GM19455 (cell line): Measurements from ENCODE around the gene HBA1.
"Not testable (repeated sequence)": the region's sequence is repeated elsewhere in the genome, so short reads cannot be mapped to it uniquely, and the experiment has no call there.

Experiments
- ATAC-seq: cut with Tn5 transposase; IDR thresholded peaks from one replicate; pipeline ENCODE4 v1.9.1; 2021; ENCODE audit not compliant: unreplicated experiment

The HBA1 gene

GRCh38 chr16:176477-177382 lies at the start of gene HBA1:
TSS of gene HBA1 (plus strand) at chr16:176680. CDS start at chr16:176717, 37 bp downstream.
- not testable (repeated sequence) for ATAC-seq

- ATAC-seq: no peak
Observed at GRCh38 chr16:129075-129474, 47.4 kb upstream of the HBA1 start.

GRCh38 chr16:130533-131173 lies 45.8 kb upstream of the HBA1 start:
- no peak for ATAC-seq

- ATAC-seq: no peak
Observed at GRCh38 chr16:132120-132519, 44.4 kb upstream of the HBA1 start.

GRCh38 chr16:133716-134115 lies 42.8 kb upstream of the HBA1 start:
- no peak for ATAC-seq

- ATAC-seq: no peak
Observed at GRCh38 chr16:138049-138417, 38.4 kb upstream of the HBA1 start.

GRCh38 chr16:140175-140857 lies 36.2 kb upstream of the HBA1 start:
- no peak for ATAC-seq

GRCh38 chr16:142405-142967 lies 34.0 kb upstream of the HBA1 start:
- no peak for ATAC-seq

- no peak for ATAC-seq
Observed at GRCh38 chr16:143047-143446, 33.4 kb upstream of the HBA1 start.

GRCh38 chr16:143456-143855 lies 33.0 kb upstream of the HBA1 start:
- ATAC-seq: no peak

- ATAC-seq: no peak
Observed at GRCh38 chr16:144797-145252, 31.7 kb upstream of the HBA1 start.

- no peak for ATAC-seq
Observed at GRCh38 chr16:146646-147045, 29.8 kb upstream of the HBA1 start.

- ATAC-seq: no peak
Observed at GRCh38 chr16:149024-149660, 27.3 kb upstream of the HBA1 start.

- ATAC-seq: no peak
Observed at GRCh38 chr16:152141-153128, 24.0 kb upstream of the HBA1 start, which contains the start of gene HBZ. TSS of gene HBZ (plus strand) at chr16:152644. CDS start at chr16:152910, 266 bp downstream.

GRCh38 chr16:153129-153521 lies 23.4 kb upstream of the HBA1 start:
- not testable (repeated sequence) for ATAC-seq

GRCh38 chr16:153550-154216 lies 22.8 kb upstream of the HBA1 start:
- ATAC-seq: not testable (repeated sequence)

- ATAC-seq: no peak
Observed at GRCh38 chr16:154217-155030, 22.1 kb upstream of the HBA1 start.

- no peak for ATAC-seq
Observed at GRCh38 chr16:155031-155398, 21.5 kb upstream of the HBA1 start.
